GM23338 (cell line): ENCODE measurements around the gene CRTC3. TPM values are rescaled to one million over a fixed set of nuclear protein-coding genes. Genes with fewer than 3 reads are reported as not detected.

Experiments
- ATAC-seq: fragments of 200-7000 bp; cut with Tn5 transposase; 3 replicates; pipeline ENCODE4 v1.9.1; 2020
- DNase-seq: peaks from one replicate; pipeline ENCODE4 v3.0.0-alpha.2; 2015; ENCODE audit warnings: low spot score
- H2AFZ ChIP-seq: fragments of 200-600 bp; sonication (generic); 2 replicates; pipeline ENCODE4 v1.8.0; 2016; ENCODE audit warnings: antibody characterized with exemption, mild to moderate bottlenecking, moderate library complexity
- H3F3A ChIP-seq: fragments of 200-600 bp; sonication (generic); replicated peaks from 2 replicates; pipeline ENCODE4 v1.8.0; 2017; ENCODE audit warnings: antibody characterized with exemption, mixed run types, low read depth
- H3K27ac ChIP-seq: fragments of 200-600 bp; sonication (generic); 2 replicates; pipeline ENCODE4 v1.6.1; 2016; ENCODE audit warnings: low read depth
- H3K27me3 ChIP-seq: fragments of 200-600 bp; sonication (generic); 2 replicates; pipeline ENCODE4 v1.8.0; 2016; ENCODE audit warnings: mild to moderate bottlenecking, mixed run types, moderate library complexity; ENCODE audit not compliant: insufficient read depth
- H3K36me3 ChIP-seq: fragments of 200-600 bp; sonication (generic); 2 replicates; pipeline ENCODE4 v1.8.0; 2016; ENCODE audit warnings: mild to moderate bottlenecking; ENCODE audit not compliant: insufficient read depth
- H3K4me1 ChIP-seq: fragments of 200-600 bp; sonication (generic); 2 replicates; pipeline ENCODE4 v1.8.0; 2016; ENCODE audit warnings: mild to moderate bottlenecking, moderate library complexity; ENCODE audit not compliant: insufficient read depth
- H3K4me2 ChIP-seq: fragments of 200-600 bp; sonication (generic); 2 replicates; pipeline ENCODE4 v1.7.1; 2017; ENCODE audit warnings: mixed run types
- H3K4me3 ChIP-seq: fragments of 200-600 bp; sonication (generic); 2 replicates; pipeline ENCODE4 v1.6.1; 2016; ENCODE audit warnings: mixed run types
- H3K79me2 ChIP-seq: fragments of 200-600 bp; sonication (generic); replicated peaks from 2 replicates; pipeline ENCODE4 v1.8.0; 2017; ENCODE audit warnings: mild to moderate bottlenecking; ENCODE audit not compliant: insufficient read depth
- H3K9me2 ChIP-seq: fragments of 200-600 bp; sonication (generic); 2 replicates; pipeline ENCODE4 v1.8.0; 2017; ENCODE audit not compliant: insufficient read depth
- H4K20me1 ChIP-seq: fragments of 200-600 bp; sonication (generic); replicated peaks from 2 replicates; pipeline ENCODE4 v1.8.0; 2017; ENCODE audit warnings: mild to moderate bottlenecking; ENCODE audit not compliant: insufficient read depth
- H3K27ac Mint-ChIP-seq: 2 replicates; pipeline ENCODE4 v1.8.0; 2020; ENCODE audit warnings: inconsistent platforms, mild to moderate bottlenecking, moderate library complexity, mixed read lengths
- H3K27me3 Mint-ChIP-seq: 3 replicates; pipeline ENCODE4 v1.8.0; 2022; ENCODE audit warnings: low read depth, mild to moderate bottlenecking, moderate library complexity, mixed read lengths, inconsistent platforms; ENCODE audit not compliant: insufficient read depth, poor library complexity
- H3K36me3 Mint-ChIP-seq: 3 replicates; pipeline ENCODE4 v1.8.0; 2021; ENCODE audit warnings: low read depth, mild to moderate bottlenecking, inconsistent platforms, moderate library complexity, mixed read lengths
- H3K4me1 Mint-ChIP-seq: 3 replicates; pipeline ENCODE4 v1.8.0; 2020; ENCODE audit warnings: mild to moderate bottlenecking, inconsistent platforms, mixed read lengths
- H3K4me3 Mint-ChIP-seq: 3 replicates; pipeline ENCODE4 v1.8.0; 2021; ENCODE audit warnings: moderate library complexity, mild to moderate bottlenecking, inconsistent platforms, mixed read lengths
- H3K9me3 Mint-ChIP-seq: 3 replicates; pipeline ENCODE4 v1.8.0; 2020; ENCODE audit warnings: moderate library complexity, mild to moderate bottlenecking, inconsistent platforms, mixed read lengths
- CTCF ChIP-seq, 2 experiments: fragments of 200-600 bp in 1 of 2; sonication (generic) in 1 of 2; conservative IDR thresholded peaks; 2 replicates each; pipeline versions ENCODE4 v1.5.1 to v1.6.1; 2016 to 2017; ENCODE audit warnings: antibody characterized with exemption in 2 of 2, low read depth in 2 of 2, mild to moderate bottlenecking in 2 of 2, moderate library complexity in 1 of 2
- EZH2 ChIP-seq: fragments of 200-600 bp; sonication (generic); IDR thresholded peaks from one replicate; pipeline ENCODE4 v1.8.0; 2017; ENCODE audit warnings: antibody characterized with exemption, mild to moderate bottlenecking, low read depth; ENCODE audit not compliant: unreplicated experiment
- EZH2phosphoT487 ChIP-seq: fragments of 200-600 bp; sonication (generic); IDR thresholded peaks from one replicate; pipeline ENCODE4 v1.8.1; 2018; ENCODE audit warnings: antibody characterized with exemption; ENCODE audit not compliant: unreplicated experiment
- POLR2AphosphoS5 ChIP-seq: IDR thresholded peaks from 2 replicates; pipeline ENCODE4 v1.6.1; 2016; ENCODE audit warnings: antibody characterized with exemption, low read depth
- STAT1 ChIP-seq: IDR thresholded peaks from one replicate; pipeline ENCODE4 v1.6.1; 2016; ENCODE audit warnings: antibody characterized with exemption; ENCODE audit not compliant: unreplicated experiment
- ZNF114 ChIP-seq: fragments of 250-450 bp; sonication (Bioruptor Pico); IDR thresholded peaks from 2 replicates; pipeline ENCODE4 v1.5.0; 2020; ENCODE audit warnings: mild to moderate bottlenecking, moderate library complexity
- ZNF331 ChIP-seq: fragments of 250-450 bp; sonication (Bioruptor Pico); IDR thresholded peaks from 2 replicates; pipeline ENCODE4 v1.5.0; 2020; ENCODE audit warnings: low read depth, mild to moderate bottlenecking, moderate library complexity
- polyA plus RNA-seq: library from polyadenylated mRNA; unstranded; fragments of >200 nt; fragmentation: Nextera tagmentation; extraction: Ambion mirVana; gene quantifications from 2 replicates; pipeline ENCODE4 v1.2.1, GENCODE V29; 2016
- total RNA-seq: library from RNA; depleted of rRNA; stranded (reverse); fragments of >200 nt; shearing (Covaris generic); gene quantifications from 2 replicates; pipeline ENCODE4 v1.2.3, GENCODE V29; 2014
- TF ChIP-seq, protein P1 (sequence below): IDR thresholded peaks from one replicate; pipeline ENCODE4 v1.6.1; 2018; ENCODE audit warnings: antibody characterized with exemption; ENCODE audit not compliant: unreplicated experiment

Gene CRTC3
- total and polyA plus RNA-seq, 2 experiments from 2014 or later, result 2.8 to 3.8 TPM

DNA sequence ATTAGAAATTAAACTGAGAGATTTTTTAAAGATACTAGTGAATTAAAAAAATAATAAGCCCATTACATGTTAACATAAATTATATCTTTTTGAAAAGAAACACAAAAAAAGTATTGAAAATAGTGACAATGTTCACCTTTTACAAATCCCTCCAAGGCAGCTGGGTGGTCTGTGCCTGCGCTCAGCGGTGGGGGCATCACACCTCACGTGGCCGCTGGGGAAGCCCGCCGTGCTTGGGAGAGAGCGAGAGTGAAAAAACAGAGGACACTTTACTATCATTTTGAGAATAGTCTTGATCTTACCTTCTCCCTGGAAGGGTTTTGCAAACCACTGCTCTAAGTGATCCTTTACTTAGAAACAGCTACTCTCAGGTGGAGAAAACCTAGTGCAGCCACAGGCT is 76.9 kb downstream of the CRTC3 start (continued):
- TF ChIP-seq POLR2AphosphoS5, result no peak
- no peak for TF ChIP-seq ZNF114
- no peak for TF ChIP-seq EZH2
- TF ChIP-seq ZNF331 (CRISPR knock-in tag), result no peak

GRCh38 chr15:90607361-90607760 is 77.6 kb downstream of the CRTC3 start:
- Mint-ChIP-seq H3K4me1 (peaks cover 46% of the 10 kb centered on the region), H3K9me3 (no peaks in the 10 kb centered on the region), H3K4me3 (no peak overlapping the region; the same call in 2 of the 3 replicates), H3K27me3 (peaks cover 7% of the 10 kb centered on the region), H3K27ac (no peak overlapping the region; the same call in 1 of the 2 replicates), H3K36me3 (no peaks in the 10 kb centered on the region; the same call in 2 of the 3 replicates)
- no peak overlapping the region for H3K4me3 ChIP-seq
- no peak for TF ChIP-seq POLR2AphosphoS5
- TF ChIP-seq CTCF (conservative IDR thresholded peaks at IDR 0.05; ENCODE audit: low read depth in 2 of 2), result no peak
- no peak for TF ChIP-seq ZNF331 (CRISPR knock-in tag)
- TF ChIP-seq EZH2phosphoT487, result no peak
- TF ChIP-seq STAT1, result no peak
- TF ChIP-seq, protein P1, sequence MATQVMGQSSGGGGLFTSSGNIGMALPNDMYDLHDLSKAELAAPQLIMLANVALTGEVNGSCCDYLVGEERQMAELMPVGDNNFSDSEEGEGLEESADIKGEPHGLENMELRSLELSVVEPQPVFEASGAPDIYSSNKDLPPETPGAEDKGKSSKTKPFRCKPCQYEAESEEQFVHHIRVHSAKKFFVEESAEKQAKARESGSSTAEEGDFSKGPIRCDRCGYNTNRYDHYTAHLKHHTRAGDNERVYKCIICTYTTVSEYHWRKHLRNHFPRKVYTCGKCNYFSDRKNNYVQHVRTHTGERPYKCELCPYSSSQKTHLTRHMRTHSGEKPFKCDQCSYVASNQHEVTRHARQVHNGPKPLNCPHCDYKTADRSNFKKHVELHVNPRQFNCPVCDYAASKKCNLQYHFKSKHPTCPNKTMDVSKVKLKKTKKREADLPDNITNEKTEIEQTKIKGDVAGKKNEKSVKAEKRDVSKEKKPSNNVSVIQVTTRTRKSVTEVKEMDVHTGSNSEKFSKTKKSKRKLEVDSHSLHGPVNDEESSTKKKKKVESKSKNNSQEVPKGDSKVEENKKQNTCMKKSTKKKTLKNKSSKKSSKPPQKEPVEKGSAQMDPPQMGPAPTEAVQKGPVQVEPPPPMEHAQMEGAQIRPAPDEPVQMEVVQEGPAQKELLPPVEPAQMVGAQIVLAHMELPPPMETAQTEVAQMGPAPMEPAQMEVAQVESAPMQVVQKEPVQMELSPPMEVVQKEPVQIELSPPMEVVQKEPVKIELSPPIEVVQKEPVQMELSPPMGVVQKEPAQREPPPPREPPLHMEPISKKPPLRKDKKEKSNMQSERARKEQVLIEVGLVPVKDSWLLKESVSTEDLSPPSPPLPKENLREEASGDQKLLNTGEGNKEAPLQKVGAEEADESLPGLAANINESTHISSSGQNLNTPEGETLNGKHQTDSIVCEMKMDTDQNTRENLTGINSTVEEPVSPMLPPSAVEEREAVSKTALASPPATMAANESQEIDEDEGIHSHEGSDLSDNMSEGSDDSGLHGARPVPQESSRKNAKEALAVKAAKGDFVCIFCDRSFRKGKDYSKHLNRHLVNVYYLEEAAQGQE, result no peak
- H3K27ac ChIP-seq, result no peak overlapping the region
- no peak for ATAC-seq
- H4K20me1 ChIP-seq, result no peaks in the 10 kb centered on the region; the same call in 1 of the 2 replicates
- DNase-seq, result no peak
- no peaks in the 10 kb centered on the region for H3K79me2 ChIP-seq
- no peak overlapping the region for H3K4me2 ChIP-seq
- H3K36me3 ChIP-seq, result no peaks in the 10 kb centered on the region
- no peaks in the 10 kb centered on the region for H3F3A ChIP-seq
- H3K4me1 ChIP-seq, result peaks cover 27% of the 10 kb centered on the region
- H3K9me2 ChIP-seq, result no peaks in the 10 kb centered on the region
- no peak overlapping the region for H2AFZ ChIP-seq
- H3K27me3 ChIP-seq, result no peaks in the 10 kb centered on the region
